MM.1S (cell line): ENCODE data around the gene ARHGEF7.

ENCODE experiments used
- DNase-seq: peaks from one replicate; pipeline ENCODE4 v3.0.0-alpha.2; 2015
- H2AFZ ChIP-seq: fragments of 300-600 bp; sonication (generic); 2 replicates; pipeline ENCODE4 v1.6.0; 2016; ENCODE audit warnings: antibody characterized with exemption, low read length
- H3F3A ChIP-seq: fragments of 300-600 bp; sonication (generic); 2 replicates; pipeline ENCODE4 v1.6.1; 2016; ENCODE audit warnings: mild to moderate bottlenecking, antibody characterized with exemption, low read length, moderate library complexity, mixed read lengths; ENCODE audit not compliant: insufficient read depth
- H3K27ac ChIP-seq: fragments of 300-600 bp; sonication (generic); 2 replicates; pipeline ENCODE4 v1.5.1; 2016; ENCODE audit warnings: mild to moderate bottlenecking, low read length
- H3K27me3 ChIP-seq: fragments of 300-600 bp; sonication (generic); replicated peaks from 2 replicates; pipeline ENCODE4 v1.6.0; 2016; ENCODE audit warnings: low read length; ENCODE audit not compliant: insufficient read depth
- H3K36me3 ChIP-seq: fragments of 300-600 bp; sonication (generic); replicated peaks from 2 replicates; pipeline ENCODE4 v1.6.1; 2016; ENCODE audit warnings: mild to moderate bottlenecking, low read length, mixed read lengths; ENCODE audit not compliant: insufficient read depth
- H3K4me1 ChIP-seq: fragments of 300-600 bp; sonication (generic); 2 replicates; pipeline ENCODE4 v1.6.1; 2016; ENCODE audit warnings: low read length, mixed read lengths
- H3K4me2 ChIP-seq: fragments of 300-600 bp; sonication (generic); 2 replicates; pipeline ENCODE4 v1.6.0; 2016; ENCODE audit warnings: low read depth, low read length
- H3K4me3 ChIP-seq: fragments of 300-600 bp; sonication (generic); 2 replicates; pipeline ENCODE4 v1.5.1; 2016; ENCODE audit warnings: low read length, mixed read lengths
- H3K79me2 ChIP-seq: fragments of 300-600 bp; sonication (generic); 2 replicates; pipeline ENCODE4 v1.6.1; 2016; ENCODE audit warnings: mixed run types, low read length, mixed read lengths
- H3K9ac ChIP-seq: fragments of 300-600 bp; sonication (generic); 2 replicates; pipeline ENCODE4 v1.6.1; 2016; ENCODE audit warnings: low read length, mixed read lengths
- H3K9me2 ChIP-seq: fragments of 300-600 bp; sonication (generic); replicated peaks from 2 replicates; pipeline ENCODE4 v1.6.1; 2016; ENCODE audit warnings: mild to moderate bottlenecking, low read length, mixed read lengths; ENCODE audit not compliant: insufficient read depth
- H3K9me3 ChIP-seq: fragments of 300-600 bp; sonication (generic); replicated peaks from 2 replicates; pipeline ENCODE4 v1.6.1; 2016; ENCODE audit warnings: mild to moderate bottlenecking, low read length, mixed read lengths; ENCODE audit not compliant: insufficient read depth
- H4K20me1 ChIP-seq: fragments of 300-600 bp; sonication (generic); 2 replicates; pipeline ENCODE4 v1.6.1; 2016; ENCODE audit warnings: mild to moderate bottlenecking, low read length, moderate library complexity, mixed read lengths; ENCODE audit not compliant: insufficient read depth
- EZH2 ChIP-seq: fragments of 300-600 bp; sonication (generic); optimal IDR thresholded peaks from 2 replicates; pipeline ENCODE3; 2017; ENCODE audit warnings: low read depth, mild to moderate bottlenecking, antibody characterized with exemption, low read length, mixed read lengths
- EZH2phosphoT487 ChIP-seq: fragments of 300-600 bp; sonication (generic); IDR thresholded peaks from 2 replicates; pipeline ENCODE4 v1.6.1; 2018; ENCODE audit warnings: antibody characterized with exemption, low read length
- TF ChIP-seq, protein P1 (sequence below): fragments of 300-600 bp; sonication (generic); IDR thresholded peaks from 2 replicates; pipeline ENCODE4 v1.5.1; 2016; ENCODE audit warnings: antibody characterized with exemption, low read length, mixed read lengths

ARHGEF7 gene, protein sequence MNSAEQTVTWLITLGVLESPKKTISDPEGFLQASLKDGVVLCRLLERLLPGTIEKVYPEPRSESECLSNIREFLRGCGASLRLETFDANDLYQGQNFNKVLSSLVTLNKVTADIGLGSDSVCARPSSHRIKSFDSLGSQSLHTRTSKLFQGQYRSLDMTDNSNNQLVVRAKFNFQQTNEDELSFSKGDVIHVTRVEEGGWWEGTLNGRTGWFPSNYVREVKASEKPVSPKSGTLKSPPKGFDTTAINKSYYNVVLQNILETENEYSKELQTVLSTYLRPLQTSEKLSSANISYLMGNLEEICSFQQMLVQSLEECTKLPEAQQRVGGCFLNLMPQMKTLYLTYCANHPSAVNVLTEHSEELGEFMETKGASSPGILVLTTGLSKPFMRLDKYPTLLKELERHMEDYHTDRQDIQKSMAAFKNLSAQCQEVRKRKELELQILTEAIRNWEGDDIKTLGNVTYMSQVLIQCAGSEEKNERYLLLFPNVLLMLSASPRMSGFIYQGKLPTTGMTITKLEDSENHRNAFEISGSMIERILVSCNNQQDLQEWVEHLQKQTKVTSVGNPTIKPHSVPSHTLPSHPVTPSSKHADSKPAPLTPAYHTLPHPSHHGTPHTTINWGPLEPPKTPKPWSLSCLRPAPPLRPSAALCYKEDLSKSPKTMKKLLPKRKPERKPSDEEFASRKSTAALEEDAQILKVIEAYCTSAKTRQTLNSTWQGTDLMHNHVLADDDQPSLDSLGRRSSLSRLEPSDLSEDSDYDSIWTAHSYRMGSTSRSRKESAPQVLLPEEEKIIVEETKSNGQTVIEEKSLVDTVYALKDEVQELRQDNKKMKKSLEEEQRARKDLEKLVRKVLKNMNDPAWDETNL

GRCh38 chr13:111115061-111115964, at the start of gene ARHGEF7:
TSS of gene ARHGEF7 (plus strand) at chr13:111115310. CDS start at chr13:111115527, 217 bp downstream.
- Histone ChIP-seq H3K9me3 (no peaks in the 10 kb centered on the region), H3F3A (no peaks in the 10 kb centered on the region), H3K36me3 (no peaks in the 10 kb centered on the region), H2AFZ (peak within 1 kb of the TSS; percentile 94), H3K4me2 (peak within 1 kb of the TSS; percentile 87), H3K4me3 (peak within 1 kb of the TSS; percentile 90), H3K27me3 (peaks cover 33% of the 10 kb centered on the region), H3K79me2 (no peaks in the 10 kb centered on the region), H3K9ac (peak within 1 kb of the TSS; percentile 49; the same call in 1 of the 2 replicates), H3K9me2 (no peaks in the 10 kb centered on the region), H3K27ac (no peak within 1 kb of the TSS), H4K20me1 (no peaks in the 10 kb centered on the region), H3K4me1 (no peaks in the 10 kb centered on the region)
- no peak for TF ChIP-seq EZH2
- TF ChIP-seq, protein P1, sequence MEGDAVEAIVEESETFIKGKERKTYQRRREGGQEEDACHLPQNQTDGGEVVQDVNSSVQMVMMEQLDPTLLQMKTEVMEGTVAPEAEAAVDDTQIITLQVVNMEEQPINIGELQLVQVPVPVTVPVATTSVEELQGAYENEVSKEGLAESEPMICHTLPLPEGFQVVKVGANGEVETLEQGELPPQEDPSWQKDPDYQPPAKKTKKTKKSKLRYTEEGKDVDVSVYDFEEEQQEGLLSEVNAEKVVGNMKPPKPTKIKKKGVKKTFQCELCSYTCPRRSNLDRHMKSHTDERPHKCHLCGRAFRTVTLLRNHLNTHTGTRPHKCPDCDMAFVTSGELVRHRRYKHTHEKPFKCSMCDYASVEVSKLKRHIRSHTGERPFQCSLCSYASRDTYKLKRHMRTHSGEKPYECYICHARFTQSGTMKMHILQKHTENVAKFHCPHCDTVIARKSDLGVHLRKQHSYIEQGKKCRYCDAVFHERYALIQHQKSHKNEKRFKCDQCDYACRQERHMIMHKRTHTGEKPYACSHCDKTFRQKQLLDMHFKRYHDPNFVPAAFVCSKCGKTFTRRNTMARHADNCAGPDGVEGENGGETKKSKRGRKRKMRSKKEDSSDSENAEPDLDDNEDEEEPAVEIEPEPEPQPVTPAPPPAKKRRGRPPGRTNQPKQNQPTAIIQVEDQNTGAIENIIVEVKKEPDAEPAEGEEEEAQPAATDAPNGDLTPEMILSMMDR = no peak
- TF ChIP-seq EZH2phosphoT487 = no peak
- no peak for DNase-seq

GRCh38 chr13:111065698-111066097, 49.4 kb upstream of the ARHGEF7 start:
- no peaks in the 10 kb centered on the region for H3K9me3 ChIP-seq
- no peaks in the 10 kb centered on the region for H3K4me1 ChIP-seq
- H3K27me3 ChIP-seq = no peaks in the 10 kb centered on the region
- H3K36me3 ChIP-seq = no peaks in the 10 kb centered on the region
- no peak overlapping the region for H3K9ac ChIP-seq
- no peaks in the 10 kb centered on the region for H4K20me1 ChIP-seq
- no peak for DNase-seq
- TF ChIP-seq, protein P1 = no peak
- no peak for TF ChIP-seq EZH2phosphoT487
- no peak for TF ChIP-seq EZH2
- no peak overlapping the region for H3K27ac ChIP-seq
- no peaks in the 10 kb centered on the region for H3K79me2 ChIP-seq
- no peak overlapping the region for H3K4me3 ChIP-seq
- no peaks in the 10 kb centered on the region for H3K9me2 ChIP-seq
- no peaks in the 10 kb centered on the region; the same call in 1 of the 2 replicates for H3F3A ChIP-seq
- no peak overlapping the region for H2AFZ ChIP-seq
- no peak overlapping the region for H3K4me2 ChIP-seq

GRCh38 chr13:111066544-111066943, 48.6 kb upstream of the ARHGEF7 start:
- TF ChIP-seq EZH2 = no peak
- TF ChIP-seq EZH2phosphoT487 = no peak
- TF ChIP-seq, protein P1 = no peak
- no peaks in the 10 kb centered on the region for H3K4me1 ChIP-seq
- H3K9me3 ChIP-seq = no peaks in the 10 kb centered on the region
- no peaks in the 10 kb centered on the region for H3K36me3 ChIP-seq
- no peaks in the 10 kb centered on the region for H3K27me3 ChIP-seq
- H3F3A ChIP-seq = no peaks in the 10 kb centered on the region; the same call in 1 of the 2 replicates
- H3K4me2 ChIP-seq = no peak overlapping the region
- DNase-seq = no peak
- H3K9me2 ChIP-seq = no peaks in the 10 kb centered on the region
- no peaks in the 10 kb centered on the region for H4K20me1 ChIP-seq
- H3K27ac ChIP-seq = no peak overlapping the region
- no peak overlapping the region for H2AFZ ChIP-seq
- no peak overlapping the region for H3K4me3 ChIP-seq
- no peaks in the 10 kb centered on the region for H3K79me2 ChIP-seq
- H3K9ac ChIP-seq = no peak overlapping the region
